HG02870 (cell line): ENCODE results near the gene PNPLA3.
"Not testable (repeated sequence)": the region's sequence is repeated elsewhere in the genome, so short reads cannot be mapped to it uniquely, and the experiment has no call there.

Source experiments
- ATAC-seq: cut with Tn5 transposase; IDR thresholded peaks from one replicate; pipeline ENCODE4 v1.9.1; 2021; ENCODE audit warnings: mild to moderate bottlenecking, moderate library complexity; ENCODE audit not compliant: unreplicated experiment

PNPLA3 gene

DNA sequence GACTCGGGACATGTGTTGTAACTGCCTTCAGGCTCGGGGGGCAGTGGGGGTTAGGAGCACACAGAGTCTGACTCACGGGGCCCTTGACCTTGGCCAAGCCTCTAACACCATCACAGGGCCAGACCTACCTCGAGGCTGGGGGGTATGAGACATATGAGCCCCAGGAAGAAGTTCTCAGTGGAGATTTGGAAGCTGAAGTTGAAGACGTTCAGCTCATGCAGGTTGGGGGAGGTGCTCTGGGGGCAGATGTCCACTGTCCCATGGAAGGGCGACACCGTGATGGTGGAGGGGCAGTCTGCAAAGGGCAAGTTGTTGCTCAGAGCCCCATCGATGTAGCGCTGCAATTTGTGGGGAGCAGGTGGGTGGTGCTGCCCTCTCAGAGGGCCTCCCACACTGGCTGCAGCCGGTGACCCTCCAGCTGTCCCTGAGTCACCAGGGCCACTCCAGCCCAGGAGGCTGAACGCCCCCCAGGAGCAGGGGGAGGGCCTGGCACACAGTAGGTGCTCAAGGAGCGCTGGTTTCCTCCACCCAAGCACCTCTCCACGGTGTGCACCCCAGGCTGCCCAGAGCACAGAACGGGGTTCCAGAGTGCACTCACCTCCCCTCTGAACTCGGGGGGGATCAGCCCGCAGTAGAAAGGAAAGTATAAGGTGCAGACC, 34.3 kb upstream of the PNPLA3 start:
- ATAC-seq = no peak

DNA sequence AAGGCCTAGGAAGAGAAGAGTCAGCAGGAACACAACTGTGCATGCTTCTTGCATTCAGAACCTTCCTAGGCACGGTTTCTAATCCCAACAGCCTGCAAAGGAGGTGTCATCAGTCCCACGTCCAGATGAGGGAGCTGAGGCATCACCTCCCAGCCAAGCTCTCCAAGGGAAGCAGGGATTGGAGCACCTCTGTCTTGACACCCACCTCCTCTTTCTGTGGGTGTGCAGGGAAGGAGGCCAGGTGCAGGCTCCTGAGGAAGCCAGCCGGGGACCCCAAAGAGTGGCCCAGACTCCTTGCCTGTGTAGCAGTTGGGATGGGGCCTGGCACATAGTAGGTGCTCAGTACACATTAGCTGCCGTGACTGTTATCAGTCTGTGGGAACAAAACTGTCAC, 33.7 kb upstream of the PNPLA3 start:
- no peak for ATAC-seq

GRCh38 chr22:43890901-43891331, 32.7 kb upstream of the PNPLA3 start:
- no peak for ATAC-seq

GRCh38 chr22:43891360-43892182, 32.0 kb upstream of the PNPLA3 start, which contains the start of gene PNPLA5:
TSS of gene PNPLA5 (minus strand) at chr22:43892013. CDS start at chr22:43891880, 133 bp downstream.
- no peak for ATAC-seq

GRCh38 chr22:43892183-43892894, 31.3 kb upstream of the PNPLA3 start:
- no peak for ATAC-seq

DNA sequence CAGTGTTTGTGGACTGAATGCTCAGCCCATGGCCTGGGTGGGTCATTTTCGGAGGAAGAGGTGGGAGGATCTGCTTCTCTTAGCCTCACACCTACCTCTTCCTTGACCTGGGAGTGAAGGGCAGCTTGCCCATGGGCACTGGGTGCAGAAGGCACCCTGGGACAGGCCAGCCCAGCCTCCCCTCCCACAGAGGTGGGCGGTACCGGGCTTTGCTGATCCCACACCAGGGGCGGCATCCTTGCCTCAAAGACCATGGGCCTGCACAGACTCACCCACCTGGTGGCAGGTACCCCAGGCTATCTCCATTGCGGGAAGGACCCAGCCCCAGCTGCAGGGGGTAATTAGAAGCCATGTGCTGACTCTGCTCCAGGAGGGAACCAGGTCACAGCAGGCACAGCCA, 30.3 kb upstream of the PNPLA3 start:
- ATAC-seq = no peak

DNA sequence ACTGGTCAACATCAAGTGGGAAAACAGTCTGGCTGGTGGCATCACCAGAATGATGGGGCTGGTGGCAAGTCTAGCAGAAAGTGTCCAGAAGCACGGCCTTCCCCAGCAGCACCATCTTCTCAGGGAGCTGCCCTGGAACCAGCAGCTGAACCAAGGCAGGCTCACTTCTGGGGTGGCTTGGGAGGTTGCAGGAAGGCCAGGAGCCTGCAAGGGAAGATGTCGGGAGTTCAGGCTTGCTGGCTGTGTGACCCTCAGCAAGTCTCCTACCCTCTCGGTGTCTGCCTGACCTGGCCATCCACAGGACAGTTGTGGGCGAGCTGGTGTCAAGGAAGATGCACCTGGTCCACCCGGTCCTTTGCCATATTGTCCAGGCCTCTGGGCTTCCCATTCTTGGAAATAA, 29.5 kb upstream of the PNPLA3 start:
- no peak for ATAC-seq

GRCh38 chr22:43895986-43896645, 27.5 kb upstream of the PNPLA3 start:
- ATAC-seq = no peak

- no peak for ATAC-seq
Observed at GRCh38 chr22:43897751-43898261, 25.8 kb upstream of the PNPLA3 start.

- ATAC-seq = no peak
Observed at GRCh38 chr22:43900206-43900605, 23.4 kb upstream of the PNPLA3 start.

- ATAC-seq = no peak
Observed at GRCh38 chr22:43901976-43902643, 21.5 kb upstream of the PNPLA3 start.

- not testable (repeated sequence) for ATAC-seq
Observed at GRCh38 chr22:43903033-43903432, 20.6 kb upstream of the PNPLA3 start.

GRCh38 chr22:43904412-43904811, 19.2 kb upstream of the PNPLA3 start:
- ATAC-seq = not testable (repeated sequence)

DNA sequence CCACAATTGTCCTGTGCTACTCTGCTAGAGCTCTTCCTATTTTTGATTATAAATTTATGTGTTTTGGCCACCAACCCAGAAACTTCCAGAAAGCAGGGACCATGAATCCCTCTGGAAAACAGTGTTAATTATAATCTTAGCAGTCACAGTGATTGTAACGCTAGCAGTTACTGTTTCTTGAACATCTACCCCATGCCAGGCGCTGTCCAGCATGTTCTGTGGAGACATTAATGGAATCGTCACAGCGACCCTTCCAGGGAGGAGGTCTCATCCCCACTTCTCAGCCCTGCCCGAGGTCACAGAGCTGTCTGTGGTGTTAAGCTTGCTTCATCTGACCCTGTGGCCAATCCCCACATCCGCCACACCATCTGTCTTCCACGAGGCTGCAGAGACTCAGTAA, 17.9 kb upstream of the PNPLA3 start:
- no peak for ATAC-seq

- no peak for ATAC-seq
Observed at GRCh38 chr22:43909708-43910107, 13.9 kb upstream of the PNPLA3 start.

- ATAC-seq = no peak
Observed at GRCh38 chr22:43910178-43910695, 13.4 kb upstream of the PNPLA3 start.

DNA sequence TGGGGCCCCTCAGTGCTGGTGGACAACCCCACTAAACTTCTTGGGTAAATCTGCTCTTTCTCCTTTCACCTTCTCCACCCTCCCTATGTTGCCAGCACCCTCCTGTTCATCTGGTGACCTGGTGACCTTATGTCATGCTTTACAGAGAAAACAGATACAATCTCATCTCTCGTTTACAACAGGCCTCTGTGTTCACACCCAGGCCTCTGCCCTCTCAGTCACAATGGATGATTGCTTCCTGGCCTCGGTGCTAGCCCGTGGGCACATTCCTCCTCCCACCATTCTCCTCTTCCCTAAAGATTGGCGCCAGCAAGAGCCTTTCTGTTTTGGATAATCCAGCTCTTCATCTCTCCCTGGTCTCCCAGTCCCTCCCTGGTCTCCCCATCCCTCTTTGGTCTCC, 12.3 kb upstream of the PNPLA3 start:
- no peak for ATAC-seq

DNA sequence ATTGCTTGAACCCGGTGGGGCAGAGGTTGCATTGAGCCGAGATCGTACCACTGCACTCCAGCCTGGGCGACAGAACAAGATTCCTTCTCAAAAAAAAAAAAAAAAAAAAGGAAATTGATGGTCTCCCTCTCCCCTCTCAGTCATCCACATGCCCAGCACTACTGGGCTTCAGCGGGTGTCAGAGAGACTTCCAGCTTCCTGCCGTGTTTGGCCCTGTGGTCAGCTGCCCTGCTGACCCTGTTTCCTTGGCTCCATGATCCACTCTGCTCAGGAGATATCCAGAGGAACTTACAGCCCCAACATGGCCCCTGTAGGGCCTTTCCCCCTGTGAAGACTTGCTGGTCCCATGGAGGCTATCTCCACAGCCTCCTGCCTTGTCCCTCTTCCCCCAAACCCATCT, 6.1 kb upstream of the PNPLA3 start:
- ATAC-seq = no peak

GRCh38 chr22:43919106-43919973, 4.3 kb upstream of the PNPLA3 start:
- ATAC-seq = no peak
